ENCODE measurements around the gene TMEM186.
"Not testable (repeated sequence)": the region's sequence is repeated elsewhere in the genome, so short reads cannot be mapped to it uniquely, and the experiment has no call there.

TMEM186 gene

GRCh38 chr16:8812162-8812843, 14.9 kb upstream of the TMEM186 start:
- no peak for DNase-seq (ENCODE audit: low read depth in 2 of 2)

- no peak for DNase-seq (ENCODE audit: low read depth in 2 of 2)
Measured at GRCh38 chr16:8808613-8809353, 11.3 kb upstream of the TMEM186 start.

- DNase-seq (ENCODE audit: low read depth in 2 of 2): no peak
Measured at GRCh38 chr16:8808009-8808408, 10.6 kb upstream of the TMEM186 start.

- no peak for DNase-seq (ENCODE audit: low read depth in 2 of 2)
Measured at GRCh38 chr16:8807189-8807588, 9.8 kb upstream of the TMEM186 start.

GRCh38 chr16:8806272-8806983, 9.0 kb upstream of the TMEM186 start:
- no peak for DNase-seq (ENCODE audit: low read depth in 2 of 2)

GRCh38 chr16:8804313-8804712, 6.9 kb upstream of the TMEM186 start:
- no peak for DNase-seq (ENCODE audit: low read depth in 2 of 2)

- not testable (repeated sequence) for DNase-seq (ENCODE audit: low read depth in 2 of 2)
Measured at GRCh38 chr16:8803733-8804132, 6.3 kb upstream of the TMEM186 start.

GRCh38 chr16:8801701-8802100, 4.3 kb upstream of the TMEM186 start:
- no peak for DNase-seq (ENCODE audit: low read depth in 2 of 2)

- no peak for DNase-seq (ENCODE audit: low read depth in 2 of 2)
Measured at GRCh38 chr16:8798535-8799157, 1.2 kb upstream of the TMEM186 start.

- DNase-seq (ENCODE audit: low read depth in 2 of 2): no peak
Measured at GRCh38 chr16:8798174-8798527, 712 bp upstream of the TMEM186 start.

GRCh38 chr16:8796469-8797363, 723 bp downstream of the TMEM186 start:
- no peak for DNase-seq (ENCODE audit: low read depth in 2 of 2)

GRCh38 chr16:8795818-8796217, 1.6 kb downstream of the TMEM186 start:
- DNase-seq (ENCODE audit: low read depth in 2 of 2): no peak

GRCh38 chr16:8795091-8795490, 2.3 kb downstream of the TMEM186 start:
- DNase-seq (ENCODE audit: low read depth in 2 of 2): no peak

GRCh38 chr16:8788578-8789172, 8.8 kb downstream of the TMEM186 start:
- DNase-seq (ENCODE audit: low read depth in 2 of 2): no peak

- DNase-seq (ENCODE audit: low read depth in 2 of 2): not testable (repeated sequence)
Measured at GRCh38 chr16:8786316-8786715, 11.1 kb downstream of the TMEM186 start.

GRCh38 chr16:8785408-8785807, 12.0 kb downstream of the TMEM186 start:
- no peak for DNase-seq (ENCODE audit: low read depth in 2 of 2)

GRCh38 chr16:8782673-8783072, 14.8 kb downstream of the TMEM186 start:
- DNase-seq (ENCODE audit: low read depth in 2 of 2): no peak

- DNase-seq (ENCODE audit: low read depth in 2 of 2): no peak
Measured at GRCh38 chr16:8781797-8782196, 15.6 kb downstream of the TMEM186 start.

GRCh38 chr16:8777217-8777616, 20.2 kb downstream of the TMEM186 start:
- no peak for DNase-seq (ENCODE audit: low read depth in 2 of 2)

- DNase-seq (ENCODE audit: low read depth in 2 of 2): no peak
Measured at GRCh38 chr16:8776129-8776584, 21.3 kb downstream of the TMEM186 start.

- no peak for DNase-seq (ENCODE audit: low read depth in 2 of 2)
Measured at GRCh38 chr16:8775359-8775758, 22.1 kb downstream of the TMEM186 start.

All from stimulated activated CD8-positive, alpha-beta memory T cell treated with anti-CD3 and anti-CD28 coated beads, Interleukin-2, amount 100 ng/mL, for 1 hour (primary cell).